HepG2 (cell line): ENCODE data around the gene FMN2.

ENCODE experiments used
- TBL1XR1 ChIP-seq: fragments of 150-350 bp; IDR thresholded peaks from 2 replicates; pipeline ENCODE4 v1.6.1; 2014; ENCODE audit warnings: borderline replicate concordance, low read length; ENCODE audit not compliant: partially characterized antibody
- ZGPAT ChIP-seq: IDR thresholded peaks from 2 replicates; pipeline ENCODE4 v1.6.1; 2016; ENCODE audit warnings: mild to moderate bottlenecking

GRCh38 chr1:240503036-240503435 is 411.4 kb downstream of the FMN2 start:
- no peak for TF ChIP-seq ZGPAT (CRISPR knock-in tag)
- no peak for TF ChIP-seq TBL1XR1
